Peyer's patch (tissue), 4 donors: Measurements from ENCODE around the gene SIAE. TPM values are rescaled to one million over a fixed set of nuclear protein-coding genes. Genes with fewer than 3 reads are reported as not detected.

Experiments
- DNase-seq, 3 donors: peaks; one replicate each; pipeline ENCODE4 v3.0.0-alpha.2; 2017 to 2019
- H3K27ac ChIP-seq, 4 donors: fragments of 200-600 bp; sonication (generic); one replicate each; pipeline ENCODE4 v1.5.1; 2016 to 2019
- H3K27me3 ChIP-seq, 2 donors: fragments of 200-600 bp; sonication (generic); one replicate each; pipeline ENCODE4 v1.5.1; 2019
- H3K36me3 ChIP-seq, 3 donors: fragments of 200-600 bp; sonication (generic); one replicate each; pipeline ENCODE4 v1.5.1; 2016 to 2019
- H3K4me1 ChIP-seq, 4 donors: fragments of 200-600 bp; sonication (generic); one replicate each; pipeline ENCODE4 v1.5.1; 2016 to 2019
- H3K4me3 ChIP-seq, 4 donors: fragments of 200-600 bp; sonication (generic); 1 replicate in 3 of 4; 2 replicates in 1 of 4; pipeline ENCODE4 v1.5.1; 2016 to 2019; ENCODE audit warnings: mild to moderate bottlenecking in 1 of 4
- H3K9me3 ChIP-seq, 4 donors: fragments of 200-600 bp; sonication (generic); one replicate each; pipeline ENCODE4 v1.5.1; 2016 to 2019; ENCODE audit warnings: mild to moderate bottlenecking in 1 of 4
- POLR2A ChIP-seq, 2 donors: fragments of 450-650 bp; IDR thresholded peaks; one replicate each; pipeline ENCODE4 v1.5.1; 2017; ENCODE audit warnings: antibody characterized with exemption in 2 of 2, mild to moderate bottlenecking in 2 of 2, moderate library complexity in 2 of 2
- small RNA-seq, 2 donors: library from RNA; depleted of rRNA; stranded (forward); fragments of <200 nt; gene quantifications; one replicate each; pipeline ENCODE3, GENCODE V24; 2016
- total RNA-seq, 4 donors: library from RNA; depleted of rRNA; stranded (reverse); fragments of >200 nt; gene quantifications; one replicate each; pipeline ENCODE4 v1.1.0, GENCODE V29; 2016
- TF ChIP-seq, protein P1 (sequence below), 6 experiments: fragments of 450-650 bp in 4 of 6; fragments of 200-600 bp in 2 of 6; sonication (generic) in 1 of 6; IDR thresholded peaks; one replicate each; pipeline ENCODE4 v1.5.1; 2017 to 2019; ENCODE audit warnings: antibody characterized with exemption in 6 of 6, mild to moderate bottlenecking in 3 of 6, moderate library complexity in 1 of 6

Gene SIAE
- total RNA-seq, 4 donors from 2014 or later = 9.9 to 88.8 (median 50.8) TPM

DNA sequence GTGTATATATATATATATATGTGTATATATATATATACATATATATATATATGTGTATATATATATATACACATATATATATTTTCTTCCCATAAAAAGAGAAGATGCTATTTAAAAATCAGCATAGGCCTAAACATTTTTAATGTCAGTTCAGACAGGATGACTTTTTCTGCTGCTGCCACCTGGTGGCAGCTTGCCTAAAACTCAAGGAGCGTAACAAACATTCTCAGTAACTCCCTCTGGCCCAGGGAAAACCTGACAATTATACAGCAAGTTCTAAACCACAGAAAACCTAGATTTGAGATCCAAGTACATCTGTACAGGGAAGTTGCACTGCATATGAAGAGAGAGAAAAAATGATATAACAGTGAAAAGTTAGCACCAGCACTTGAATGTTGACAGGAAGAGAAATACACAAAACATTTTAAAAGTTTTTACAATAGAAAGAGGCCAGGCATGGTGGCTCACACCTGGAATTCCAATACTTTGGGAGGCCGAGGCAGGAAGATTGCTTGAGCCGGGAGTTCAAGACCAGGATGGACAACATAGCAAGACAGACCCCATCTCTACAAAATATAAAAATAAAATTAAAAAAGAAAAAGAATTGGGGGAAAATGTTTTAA, 87.2 kb downstream of the SIAE start:
- Histone ChIP-seq H3K9me3 (no peaks in the 10 kb centered on the region), H3K27me3 (no peaks in the 10 kb centered on the region)
- no peak for TF ChIP-seq POLR2A (IDR thresholded peaks at IDR 0.05)
- TF ChIP-seq, protein P1, sequence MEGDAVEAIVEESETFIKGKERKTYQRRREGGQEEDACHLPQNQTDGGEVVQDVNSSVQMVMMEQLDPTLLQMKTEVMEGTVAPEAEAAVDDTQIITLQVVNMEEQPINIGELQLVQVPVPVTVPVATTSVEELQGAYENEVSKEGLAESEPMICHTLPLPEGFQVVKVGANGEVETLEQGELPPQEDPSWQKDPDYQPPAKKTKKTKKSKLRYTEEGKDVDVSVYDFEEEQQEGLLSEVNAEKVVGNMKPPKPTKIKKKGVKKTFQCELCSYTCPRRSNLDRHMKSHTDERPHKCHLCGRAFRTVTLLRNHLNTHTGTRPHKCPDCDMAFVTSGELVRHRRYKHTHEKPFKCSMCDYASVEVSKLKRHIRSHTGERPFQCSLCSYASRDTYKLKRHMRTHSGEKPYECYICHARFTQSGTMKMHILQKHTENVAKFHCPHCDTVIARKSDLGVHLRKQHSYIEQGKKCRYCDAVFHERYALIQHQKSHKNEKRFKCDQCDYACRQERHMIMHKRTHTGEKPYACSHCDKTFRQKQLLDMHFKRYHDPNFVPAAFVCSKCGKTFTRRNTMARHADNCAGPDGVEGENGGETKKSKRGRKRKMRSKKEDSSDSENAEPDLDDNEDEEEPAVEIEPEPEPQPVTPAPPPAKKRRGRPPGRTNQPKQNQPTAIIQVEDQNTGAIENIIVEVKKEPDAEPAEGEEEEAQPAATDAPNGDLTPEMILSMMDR (IDR thresholded peaks at IDR 0.05) = peak in 5 of 6 experiments; percentile 14 to 67 (median 58)

DNA sequence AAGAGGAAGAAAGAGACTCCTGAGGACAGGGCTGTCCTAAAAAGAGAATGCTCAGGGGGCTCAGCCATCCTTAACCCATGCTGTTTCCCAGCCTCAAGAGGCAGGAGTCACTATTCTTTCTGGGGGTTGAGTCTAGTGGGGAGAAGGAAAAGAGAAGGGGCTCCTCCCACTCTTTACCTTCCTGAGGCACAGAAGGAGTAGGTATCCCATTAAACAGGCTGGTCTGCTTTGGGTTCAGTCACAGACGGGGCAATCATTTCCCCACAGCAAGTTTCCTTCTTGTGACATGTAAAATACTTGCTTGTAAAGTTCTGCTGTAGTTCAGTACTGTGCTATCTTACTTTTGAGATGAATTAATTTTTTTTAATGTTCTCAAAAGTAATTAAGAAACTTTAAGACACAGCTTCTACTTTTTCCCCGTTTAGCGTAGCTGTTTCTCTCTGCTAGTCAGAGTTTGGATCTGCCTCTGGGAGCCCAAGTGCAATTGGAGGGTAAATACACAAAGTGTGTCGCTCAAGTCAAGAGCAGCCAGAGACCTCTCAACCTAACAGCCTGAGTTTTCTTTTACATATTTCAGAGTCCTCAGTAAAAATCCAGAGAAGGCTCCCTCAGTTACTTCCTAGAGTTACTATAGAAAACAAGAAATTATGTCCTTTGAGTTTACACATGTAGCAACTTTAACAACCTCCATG, 88.7 kb downstream of the SIAE start:
- DNase-seq = no peak
- Histone ChIP-seq H3K9me3 (no peaks in the 10 kb centered on the region), H3K4me3 (no peak overlapping the region), H3K36me3 (no peaks in the 10 kb centered on the region), H3K27me3 (no peaks in the 10 kb centered on the region), H3K4me1 (no peaks in the 10 kb centered on the region), H3K27ac (no peak overlapping the region)
- TF ChIP-seq POLR2A (IDR thresholded peaks at IDR 0.05) = no peak
- TF ChIP-seq, protein P1 (IDR thresholded peaks at IDR 0.05) = no peak

More for the DNA sequence above, 87.2 kb downstream of the SIAE start:
- peak in 2 of 3 donors; percentile 65 to 79 for DNase-seq
- Histone ChIP-seq H3K27ac (no peak overlapping the region), H3K4me1 (no peaks in the 10 kb centered on the region), H3K4me3 (no peak overlapping the region), H3K36me3 (no peaks in the 10 kb centered on the region)

DNA sequence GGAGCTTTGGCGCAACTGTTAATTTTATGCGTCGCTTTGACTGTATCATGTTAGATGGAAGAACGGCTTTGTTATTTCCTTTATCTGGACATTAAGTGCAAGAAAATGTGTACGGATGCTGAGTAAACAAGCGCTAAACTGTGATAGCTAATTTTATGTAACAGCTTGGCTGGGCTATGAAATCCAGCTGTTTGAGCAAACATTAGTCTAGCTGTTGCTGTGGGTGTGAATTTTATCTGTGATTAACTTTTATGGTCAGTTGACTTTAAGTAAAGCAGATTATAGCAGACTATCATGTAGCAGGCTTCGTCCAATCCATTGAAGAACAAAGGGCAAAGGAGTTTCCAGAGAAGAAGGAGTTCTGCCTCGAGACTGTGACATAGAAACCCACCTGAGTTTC, 89.8 kb downstream of the SIAE start:
- TF ChIP-seq, protein P1 (IDR thresholded peaks at IDR 0.05) = no peak
- TF ChIP-seq POLR2A (IDR thresholded peaks at IDR 0.05) = no peak
- Histone ChIP-seq H3K4me1 (no peaks in the 10 kb centered on the region), H3K4me3 (no peak overlapping the region), H3K27me3 (no peaks in the 10 kb centered on the region), H3K9me3 (no peaks in the 10 kb centered on the region), H3K36me3 (no peaks in the 10 kb centered on the region), H3K27ac (no peak overlapping the region)
- no peak for DNase-seq

Small RNA genes lying within 50 kb of the gene (small RNA-seq; reads per million reads assigned to genes)
- gene RNA5SP352 = 0 reads per million in 2 donors

Other genes starting within 250 kb of the SIAE start
- gene OR8B4, start 248.9 kb downstream of the SIAE start, total RNA-seq = not detected
- gene OR8B8, start 228.0 kb downstream of the SIAE start, total RNA-seq = not detected
- not detected for gene OR8B12, start 130.1 kb downstream of the SIAE start, total RNA-seq
- gene OR8A1, start 103.7 kb downstream of the SIAE start, total RNA-seq = not detected
- not detected for gene PANX3, start 62.3 kb downstream of the SIAE start, total RNA-seq
- gene TBRG1, start 50.9 kb downstream of the SIAE start, total RNA-seq = 10 to 100 TPM; 35.9 to 79.2 (median 55.7) TPM
- 1 to 10 TPM in 2 of 4 donors, under 1 TPM in 1, not detected in 1; 0.88 to 3.6 (median 1.1) TPM for gene SPA17, start 165 bp upstream of the SIAE start, total RNA-seq
- 10 to 100 TPM in 1 of 4 donors, under 1 TPM in 1, not detected in 2; 0.67 to 10.7 TPM for gene NRGN, start 66.2 kb upstream of the SIAE start, total RNA-seq
- not detected for gene VSIG2, start 78.5 kb upstream of the SIAE start, total RNA-seq
- 10 to 100 TPM in 1 of 4 donors, 1 to 10 TPM in 3; 1.2 to 11.1 (median 6.6) TPM for gene ESAM, start 88.6 kb upstream of the SIAE start, total RNA-seq
- 10 to 100 TPM; 16.5 to 33.8 (median 17.3) TPM for gene MSANTD2, start 126.7 kb upstream of the SIAE start, total RNA-seq
- gene ROBO3, start 191.7 kb upstream of the SIAE start, total RNA-seq = 10 to 100 TPM in 2 of 4 donors, 1 to 10 TPM in 2; 3.6 to 49.5 (median 16.1) TPM
- gene ROBO4, start 224.1 kb upstream of the SIAE start, total RNA-seq = 10 to 100 TPM in 1 of 4 donors, 1 to 10 TPM in 3; 3.7 to 20.6 (median 5.4) TPM
- gene HEPN1, start 245.5 kb upstream of the SIAE start, total RNA-seq = not detected